Activated gamma-delta T cell treated with Interleukin-2 at 50 U/mL for 16 hours (primary cell): ENCODE measurements around the gene SLC35F3.
A peak's percentile ranks its signal among the peaks of the same experiment; 100 is the strongest.

Experiments used
- DNase-seq: peaks from one replicate; pipeline ENCODE4 v3.0.0-alpha.2; 2020

Gene SLC35F3

GRCh38 chr1:234330843-234331215 lies 426.4 kb downstream of the SLC35F3 start:
- no peak for DNase-seq

GRCh38 chr1:234331507-234331906 lies 427.0 kb downstream of the SLC35F3 start:
- DNase-seq: no peak

- DNase-seq: no peak
Measured at GRCh38 chr1:234336359-234336758, 431.9 kb downstream of the SLC35F3 start.

GRCh38 chr1:234337233-234337632 lies 432.8 kb downstream of the SLC35F3 start:
- no peak for DNase-seq

GRCh38 chr1:234340528-234340927 lies 436.1 kb downstream of the SLC35F3 start:
- DNase-seq: no peak

- DNase-seq: no peak
Measured at GRCh38 chr1:234342774-234343173, 438.3 kb downstream of the SLC35F3 start.

GRCh38 chr1:234345237-234345636 lies 440.8 kb downstream of the SLC35F3 start:
- DNase-seq: no peak

- no peak for DNase-seq
Measured at GRCh38 chr1:234348964-234349363, 444.5 kb downstream of the SLC35F3 start.

GRCh38 chr1:234355782-234356510 lies 451.5 kb downstream of the SLC35F3 start:
- DNase-seq: no peak

- DNase-seq: peak; percentile 38
Measured at GRCh38 chr1:234356615-234357269, 452.3 kb downstream of the SLC35F3 start.

GRCh38 chr1:234357831-234358230 lies 453.4 kb downstream of the SLC35F3 start:
- DNase-seq: no peak

GRCh38 chr1:234361102-234361603 lies 456.7 kb downstream of the SLC35F3 start:
- no peak for DNase-seq

GRCh38 chr1:234362558-234362957 lies 458.1 kb downstream of the SLC35F3 start:
- DNase-seq: no peak

- DNase-seq: no peak
Measured at GRCh38 chr1:234368320-234369032, 464.0 kb downstream of the SLC35F3 start.

GRCh38 chr1:234369033-234369430 lies 464.6 kb downstream of the SLC35F3 start:
- DNase-seq: no peak

GRCh38 chr1:234369784-234370183 lies 465.3 kb downstream of the SLC35F3 start:
- no peak for DNase-seq

- no peak for DNase-seq
Measured at GRCh38 chr1:234371414-234371813, 466.9 kb downstream of the SLC35F3 start.

- no peak for DNase-seq
Measured at GRCh38 chr1:234372011-234372757, 467.7 kb downstream of the SLC35F3 start.

GRCh38 chr1:234373064-234373958 lies 468.8 kb downstream of the SLC35F3 start, which contains the start of gene COA6:
TSS of gene COA6 (plus strand) at chr1:234373456. CDS start at chr1:234373467, 11 bp downstream.
- peak; percentile 90 for DNase-seq

- DNase-seq: no peak
Measured at GRCh38 chr1:234373959-234374254, 469.4 kb downstream of the SLC35F3 start.
